ENCODE data around the gene WWP2. TPM values are rescaled to one million over a fixed set of nuclear protein-coding genes. Genes with fewer than 3 reads are reported as not detected.
"Not testable (repeated sequence)": the region's sequence is repeated elsewhere in the genome, so short reads cannot be mapped to it uniquely, and the experiment has no call there.

The WWP2 gene
- total RNA-seq, 1 experiment from 2014 or later, result 27.4 TPM

DNA sequence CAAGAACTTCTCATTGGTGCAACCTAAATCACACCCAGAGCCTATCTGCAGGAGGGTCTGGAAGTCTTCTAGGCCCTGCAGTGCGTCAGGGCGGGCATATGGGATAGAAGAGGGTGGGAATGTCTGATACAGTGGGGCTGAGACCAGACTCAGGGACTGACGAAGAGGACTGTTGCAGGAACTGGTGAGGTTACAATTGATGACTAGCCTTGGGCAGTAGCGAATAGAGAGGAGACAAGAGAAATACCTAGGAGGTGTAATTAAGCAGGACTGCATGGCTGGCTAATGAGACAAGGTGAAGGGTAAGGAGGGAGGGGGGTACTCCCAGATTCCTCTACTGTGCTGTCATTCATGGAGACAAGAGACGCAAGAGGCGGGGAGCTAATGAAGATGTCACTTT lies 91.3 kb downstream of the WWP2 start:
- no peaks in the 10 kb centered on the region for H3K27me3 ChIP-seq (replicated peaks)
- DNase-seq (ENCODE audit: low read depth in 1 of 2, low spot score in 2 of 2), result no peak
- H3K27ac ChIP-seq, result no peak overlapping the region
- H3K9me3 ChIP-seq (replicated peaks), result no peaks in the 10 kb centered on the region
- no peaks in the 10 kb centered on the region for H3K36me3 ChIP-seq
- H3K4me1 ChIP-seq (replicated peaks), result peaks cover 50% of the 10 kb centered on the region
- H3K4me3 ChIP-seq, result no peak overlapping the region

GRCh38 chr16:69854776-69855175 lies 92.6 kb downstream of the WWP2 start:
- peaks cover 37% of the 10 kb centered on the region for H3K4me1 ChIP-seq (replicated peaks)
- H3K36me3 ChIP-seq; H3K4me3 ChIP-seq; H3K27me3 ChIP-seq (replicated peaks); H3K9me3 ChIP-seq (replicated peaks); DNase-seq (ENCODE audit: low read depth in 1 of 2, low spot score in 2 of 2); H3K27ac ChIP-seq: not testable (repeated sequence)

- H3K9me3 ChIP-seq (replicated peaks), result no peaks in the 10 kb centered on the region
- no peak for DNase-seq (ENCODE audit: low read depth in 1 of 2, low spot score in 2 of 2)
- H3K4me3 ChIP-seq, result no peak overlapping the region
- no peaks in the 10 kb centered on the region for H3K36me3 ChIP-seq
- no peaks in the 10 kb centered on the region for H3K27me3 ChIP-seq (replicated peaks)
- H3K27ac ChIP-seq, result no peak overlapping the region
- peaks cover 28% of the 10 kb centered on the region for H3K4me1 ChIP-seq (replicated peaks)
These were observed 93.5 kb downstream of the WWP2 start for GRCh38 chr16:69855592-69855991.

GRCh38 chr16:69858191-69859104 lies 96.3 kb downstream of the WWP2 start:
- no peaks in the 10 kb centered on the region for H3K9me3 ChIP-seq (replicated peaks)
- H3K4me3 ChIP-seq, result no peak overlapping the region
- no peak overlapping the region for H3K27ac ChIP-seq
- H3K27me3 ChIP-seq (replicated peaks), result no peaks in the 10 kb centered on the region
- H3K36me3 ChIP-seq, result no peaks in the 10 kb centered on the region
- peaks cover 22% of the 10 kb centered on the region for H3K4me1 ChIP-seq (replicated peaks)
- DNase-seq (ENCODE audit: low read depth in 1 of 2, low spot score in 2 of 2), result no peak

DNA sequence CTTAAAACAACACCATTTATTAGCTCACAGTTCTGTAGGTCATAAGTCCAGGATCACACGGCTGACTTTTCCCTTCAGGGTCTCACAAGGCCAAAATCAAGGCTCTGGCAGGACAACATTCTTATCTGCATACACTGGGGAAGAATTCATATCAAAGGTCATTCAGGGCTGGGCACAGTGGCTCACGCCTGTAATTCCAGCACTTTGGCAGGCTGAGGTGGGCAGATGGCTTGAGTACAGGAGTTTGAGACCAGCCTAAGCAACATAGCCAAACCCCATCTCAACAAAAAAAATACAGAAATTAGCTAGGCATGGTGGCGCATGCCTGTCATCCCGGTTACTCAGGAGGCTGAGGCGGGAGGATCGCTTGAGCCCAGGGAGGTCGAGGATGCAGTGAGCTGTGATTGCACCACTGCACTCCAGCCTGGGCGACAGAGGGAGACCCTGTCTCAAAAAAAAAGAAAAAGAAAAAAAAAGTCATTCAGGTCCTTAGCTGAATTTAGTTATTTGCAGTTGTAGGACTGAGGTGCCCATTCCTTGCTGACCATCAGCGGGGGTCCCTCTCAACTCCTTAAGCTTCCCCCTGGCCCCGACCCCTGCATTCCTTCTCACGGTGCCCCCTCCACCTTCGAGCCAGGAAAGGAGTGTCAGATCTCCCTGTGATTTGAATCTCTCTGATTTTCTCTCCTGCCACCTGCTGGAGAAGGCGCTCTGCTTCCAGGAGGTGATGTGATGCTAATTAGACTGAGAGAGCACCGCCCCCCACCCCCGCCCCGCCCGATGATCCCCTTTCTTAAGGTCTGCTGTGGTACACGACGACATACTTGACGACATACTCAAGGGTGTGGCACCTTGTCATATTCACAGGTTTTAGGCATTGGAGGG lies 97.2 kb downstream of the WWP2 start:
- no peak for DNase-seq (ENCODE audit: low read depth in 1 of 2, low spot score in 2 of 2)

GRCh38 chr16:69860233-69861231 lies 98.4 kb downstream of the WWP2 start:
- no peaks in the 10 kb centered on the region for H3K36me3 ChIP-seq
- H3K9me3 ChIP-seq (replicated peaks), result no peaks in the 10 kb centered on the region
- no peaks in the 10 kb centered on the region for H3K27me3 ChIP-seq (replicated peaks)
- no peak overlapping the region for H3K27ac ChIP-seq
- H3K4me1 ChIP-seq (replicated peaks), result peaks cover 19% of the 10 kb centered on the region
- no peak for DNase-seq (ENCODE audit: low read depth in 1 of 2, low spot score in 2 of 2)
- H3K4me3 ChIP-seq, result no peak overlapping the region

More for the DNA sequence above, 97.2 kb downstream of the WWP2 start:
- H3K4me1 ChIP-seq (replicated peaks), result peaks cover 16% of the 10 kb centered on the region
- H3K27ac ChIP-seq, result no peak overlapping the region
- H3K4me3 ChIP-seq, result no peak overlapping the region
- no peaks in the 10 kb centered on the region for H3K9me3 ChIP-seq (replicated peaks)
- no peaks in the 10 kb centered on the region for H3K36me3 ChIP-seq
- no peaks in the 10 kb centered on the region for H3K27me3 ChIP-seq (replicated peaks)

DNA sequence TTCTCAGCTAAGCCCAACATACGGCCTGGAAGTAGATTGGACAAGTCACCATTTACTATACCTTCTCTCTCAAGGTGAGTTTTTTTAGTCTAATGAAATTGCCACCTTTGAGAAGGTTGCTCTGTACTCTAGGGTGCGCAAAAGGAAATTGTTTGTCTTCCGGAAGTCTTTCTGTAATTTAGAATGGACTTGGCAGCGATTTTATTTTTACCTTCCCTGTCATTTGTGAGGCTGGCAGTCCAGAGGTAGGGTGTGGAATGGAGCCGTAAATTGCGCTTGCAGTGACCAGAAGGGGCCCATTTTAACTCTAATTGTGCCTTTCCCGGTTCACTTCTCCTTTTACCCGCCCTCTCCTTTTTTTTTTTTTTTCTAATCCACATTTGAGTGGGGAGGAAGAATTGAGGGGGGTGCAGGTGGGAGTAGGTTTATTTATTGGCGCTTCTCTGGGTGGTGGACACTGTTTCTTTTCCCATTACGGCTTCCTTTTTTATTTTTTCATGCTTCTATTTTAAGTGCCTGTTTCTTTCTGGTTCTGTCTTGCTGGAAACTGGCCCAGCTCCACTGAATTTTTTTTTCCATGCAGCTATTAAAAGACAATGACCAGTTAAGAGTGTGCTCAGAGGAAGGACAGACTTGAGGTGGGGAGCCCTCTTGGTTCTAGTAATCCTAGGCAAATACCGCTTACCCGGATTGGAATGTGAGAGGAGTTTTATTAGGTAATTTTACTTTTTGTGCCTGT lies 99.3 kb downstream of the WWP2 start:
- DNase-seq (ENCODE audit: low read depth in 1 of 2, low spot score in 2 of 2), result peak in 1 of 2 experiments; percentile 46
- Histone ChIP-seq H3K36me3 (no peaks in the 10 kb centered on the region), H3K4me1 (replicated peaks) (peaks cover 24% of the 10 kb centered on the region), H3K27ac (peak overlapping the region; percentile 48), H3K9me3 (replicated peaks) (no peaks in the 10 kb centered on the region), H3K4me3 (no peak overlapping the region), H3K27me3 (replicated peaks) (no peaks in the 10 kb centered on the region)

DNA sequence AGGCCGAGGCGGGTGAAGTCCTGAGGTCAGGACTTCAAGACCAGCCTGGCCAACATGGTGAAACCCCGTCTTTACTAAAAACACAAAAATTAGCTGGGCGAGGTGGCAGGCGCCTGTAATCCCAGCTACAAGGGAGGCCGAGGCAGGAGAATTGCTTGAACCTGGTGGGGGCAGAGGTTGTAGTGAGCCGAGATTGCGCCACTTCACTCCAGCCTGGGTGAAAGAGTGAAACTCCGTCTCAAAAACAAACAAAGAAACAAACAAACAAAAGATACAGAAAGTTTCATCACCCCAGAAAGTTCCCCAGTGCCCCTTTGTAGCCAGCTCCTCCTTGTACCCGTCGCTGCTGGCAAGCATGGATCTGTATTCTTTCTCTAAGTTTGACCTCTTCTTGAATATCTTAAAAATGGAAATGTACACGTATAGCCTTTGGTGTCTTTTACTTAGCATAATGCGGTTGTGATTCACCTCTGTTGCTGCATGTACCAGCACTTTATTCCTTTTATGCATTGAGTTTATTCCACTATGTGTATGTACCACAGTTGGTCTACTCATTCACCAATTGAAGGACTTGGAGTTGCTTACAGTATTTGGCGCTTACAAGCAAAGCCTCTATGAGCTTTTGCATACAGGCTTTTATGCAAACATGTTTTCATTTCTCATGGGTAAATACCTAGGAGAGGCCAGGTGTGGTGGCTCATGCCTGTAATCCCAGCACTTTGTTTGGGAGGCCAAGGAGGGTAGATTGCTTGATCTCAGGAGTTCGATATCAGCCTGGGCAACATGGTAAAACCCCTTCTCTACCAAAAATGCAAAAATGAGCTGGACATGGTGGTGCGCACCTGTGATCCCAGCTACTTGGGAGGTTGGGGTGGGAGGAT lies 101.5 kb downstream of the WWP2 start:
- H3K9me3 ChIP-seq (replicated peaks), result no peaks in the 10 kb centered on the region
- H3K27ac ChIP-seq, result no peak overlapping the region
- no peaks in the 10 kb centered on the region for H3K27me3 ChIP-seq (replicated peaks)
- no peak overlapping the region for H3K4me3 ChIP-seq
- DNase-seq (ENCODE audit: low read depth in 1 of 2, low spot score in 2 of 2), result no peak
- H3K4me1 ChIP-seq (replicated peaks), result peaks cover 24% of the 10 kb centered on the region
- H3K36me3 ChIP-seq, result 0 out of 2 replicates have a peak, but pooled peaks cover 2% of the 10 kb centered on the region

DNA sequence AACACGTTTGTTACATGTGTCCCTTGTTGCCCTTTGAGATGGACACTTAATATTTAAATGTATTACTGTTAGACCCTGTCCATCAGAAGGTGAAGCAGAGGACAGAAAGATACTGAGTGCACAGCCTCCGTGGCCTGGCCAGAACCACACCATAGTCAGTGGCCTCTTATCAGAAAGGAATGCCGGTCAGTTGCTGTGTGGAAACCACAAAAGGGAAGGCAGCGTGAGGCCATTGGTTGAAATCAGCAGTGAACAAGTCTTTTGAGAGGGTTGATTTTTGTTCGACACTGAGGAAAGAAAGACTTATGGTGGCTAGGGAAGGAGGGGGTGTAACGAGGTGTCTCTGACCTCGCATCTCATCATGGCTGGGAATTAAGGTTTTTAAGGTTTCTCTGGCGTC lies 103.6 kb downstream of the WWP2 start:
- Histone ChIP-seq H3K36me3 (0 out of 2 replicates have a peak, but pooled peaks cover 2% of the 10 kb centered on the region), H3K9me3 (replicated peaks) (no peaks in the 10 kb centered on the region), H3K27me3 (replicated peaks) (no peaks in the 10 kb centered on the region), H3K4me1 (replicated peaks) (peaks cover 24% of the 10 kb centered on the region), H3K27ac (peak overlapping the region; percentile 57), H3K4me3 (no peak overlapping the region)
- DNase-seq (ENCODE audit: low read depth in 1 of 2, low spot score in 2 of 2), result peak; percentile 61 to 70

GRCh38 chr16:69867784-69868560 lies 105.8 kb downstream of the WWP2 start:
- DNase-seq (ENCODE audit: low read depth in 1 of 2, low spot score in 2 of 2), result no peak
- Histone ChIP-seq H3K27me3 (replicated peaks) (no peaks in the 10 kb centered on the region), H3K4me3 (no peak overlapping the region), H3K27ac (no peak overlapping the region), H3K4me1 (replicated peaks) (peaks cover 11% of the 10 kb centered on the region), H3K9me3 (replicated peaks) (no peaks in the 10 kb centered on the region), H3K36me3 (peaks cover 11% of the 10 kb centered on the region; the same call in 1 of the 2 replicates)

GRCh38 chr16:69870761-69871160 lies 108.6 kb downstream of the WWP2 start:
- peaks cover 11% of the 10 kb centered on the region; the same call in 1 of the 2 replicates for H3K36me3 ChIP-seq
- H3K9me3 ChIP-seq (replicated peaks), result no peaks in the 10 kb centered on the region
- peaks cover 6% of the 10 kb centered on the region for H3K4me1 ChIP-seq (replicated peaks)
- no peak overlapping the region for H3K27ac ChIP-seq
- no peak for DNase-seq (ENCODE audit: low read depth in 1 of 2, low spot score in 2 of 2)
- no peaks in the 10 kb centered on the region for H3K27me3 ChIP-seq (replicated peaks)
- H3K4me3 ChIP-seq, result no peak overlapping the region

Data from SJSA1 (cell line).